ENCODE measurements around the gene TTYH3. TPM values are rescaled to one million over a fixed set of nuclear protein-coding genes. Genes with fewer than 3 reads are reported as not detected.
A peak's percentile ranks its signal among the peaks of the same experiment; 100 is the strongest.

The TTYH3 gene
- total and polyA plus RNA-seq, 2 experiments from 2014 or later: 46.3 to 108 TPM

DNA sequence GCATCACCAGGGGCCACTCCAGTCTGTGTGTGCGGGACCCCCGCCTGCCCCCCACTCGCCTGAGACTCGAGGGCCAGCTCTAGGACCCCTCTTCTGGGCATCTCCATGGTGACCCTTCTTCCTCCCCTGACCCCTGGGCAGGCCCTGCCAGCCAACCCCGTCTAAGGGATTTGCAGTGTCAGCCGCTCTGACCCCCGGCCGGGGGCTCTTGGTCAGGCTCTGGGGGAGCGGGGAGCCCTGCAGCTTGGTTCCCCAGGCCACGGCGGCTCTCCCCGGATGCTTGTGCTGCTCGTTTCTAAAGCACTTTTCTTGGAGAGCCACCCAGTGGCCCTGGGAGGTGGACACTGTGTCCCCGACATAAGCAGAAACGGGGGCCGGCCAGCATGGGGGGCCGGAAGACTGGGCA is 5.3 kb downstream of the TTYH3 start:
- no peaks in the 10 kb centered on the region for H3K9me2 ChIP-seq (replicated peaks; ENCODE audit: insufficient read depth)
- peaks cover 97% of the 10 kb centered on the region for H3K79me2 ChIP-seq
- H3K27me3 ChIP-seq: no peaks in the 10 kb centered on the region
- peak overlapping the region; percentile 96 for H3K4me2 ChIP-seq
- H3K4me3 ChIP-seq: no peak overlapping the region
- H2AFZ ChIP-seq: no peak overlapping the region
- H3K36me3 ChIP-seq (replicated peaks; ENCODE audit: insufficient read depth, low read depth): no peaks in the 10 kb centered on the region
- TF ChIP-seq EZH2 (IDR thresholded peaks at IDR 0.05; ENCODE audit: borderline replicate concordance): no peak
- TF ChIP-seq, protein P1, sequence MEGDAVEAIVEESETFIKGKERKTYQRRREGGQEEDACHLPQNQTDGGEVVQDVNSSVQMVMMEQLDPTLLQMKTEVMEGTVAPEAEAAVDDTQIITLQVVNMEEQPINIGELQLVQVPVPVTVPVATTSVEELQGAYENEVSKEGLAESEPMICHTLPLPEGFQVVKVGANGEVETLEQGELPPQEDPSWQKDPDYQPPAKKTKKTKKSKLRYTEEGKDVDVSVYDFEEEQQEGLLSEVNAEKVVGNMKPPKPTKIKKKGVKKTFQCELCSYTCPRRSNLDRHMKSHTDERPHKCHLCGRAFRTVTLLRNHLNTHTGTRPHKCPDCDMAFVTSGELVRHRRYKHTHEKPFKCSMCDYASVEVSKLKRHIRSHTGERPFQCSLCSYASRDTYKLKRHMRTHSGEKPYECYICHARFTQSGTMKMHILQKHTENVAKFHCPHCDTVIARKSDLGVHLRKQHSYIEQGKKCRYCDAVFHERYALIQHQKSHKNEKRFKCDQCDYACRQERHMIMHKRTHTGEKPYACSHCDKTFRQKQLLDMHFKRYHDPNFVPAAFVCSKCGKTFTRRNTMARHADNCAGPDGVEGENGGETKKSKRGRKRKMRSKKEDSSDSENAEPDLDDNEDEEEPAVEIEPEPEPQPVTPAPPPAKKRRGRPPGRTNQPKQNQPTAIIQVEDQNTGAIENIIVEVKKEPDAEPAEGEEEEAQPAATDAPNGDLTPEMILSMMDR (IDR thresholded peaks at IDR 0.05; ENCODE audit: poor library complexity): no peak
- H3K4me1 ChIP-seq (ENCODE audit: insufficient read depth): peaks cover 81% of the 10 kb centered on the region
- H4K20me1 ChIP-seq (ENCODE audit: insufficient read depth, poor library complexity, severe bottlenecking): peaks cover 79% of the 10 kb centered on the region
- DNase-seq (ENCODE audit: low spot score): no peak
- peak overlapping the region; percentile 85 for H3K27ac ChIP-seq
- no peaks in the 10 kb centered on the region for H3K9me3 ChIP-seq (ENCODE audit: low read depth)
- WGBS (ENCODE audit: low lambda C conversion rate, missing lambda C conversion rate): 91% methylated on average over 17 of the region's 17 CpGs

DNA sequence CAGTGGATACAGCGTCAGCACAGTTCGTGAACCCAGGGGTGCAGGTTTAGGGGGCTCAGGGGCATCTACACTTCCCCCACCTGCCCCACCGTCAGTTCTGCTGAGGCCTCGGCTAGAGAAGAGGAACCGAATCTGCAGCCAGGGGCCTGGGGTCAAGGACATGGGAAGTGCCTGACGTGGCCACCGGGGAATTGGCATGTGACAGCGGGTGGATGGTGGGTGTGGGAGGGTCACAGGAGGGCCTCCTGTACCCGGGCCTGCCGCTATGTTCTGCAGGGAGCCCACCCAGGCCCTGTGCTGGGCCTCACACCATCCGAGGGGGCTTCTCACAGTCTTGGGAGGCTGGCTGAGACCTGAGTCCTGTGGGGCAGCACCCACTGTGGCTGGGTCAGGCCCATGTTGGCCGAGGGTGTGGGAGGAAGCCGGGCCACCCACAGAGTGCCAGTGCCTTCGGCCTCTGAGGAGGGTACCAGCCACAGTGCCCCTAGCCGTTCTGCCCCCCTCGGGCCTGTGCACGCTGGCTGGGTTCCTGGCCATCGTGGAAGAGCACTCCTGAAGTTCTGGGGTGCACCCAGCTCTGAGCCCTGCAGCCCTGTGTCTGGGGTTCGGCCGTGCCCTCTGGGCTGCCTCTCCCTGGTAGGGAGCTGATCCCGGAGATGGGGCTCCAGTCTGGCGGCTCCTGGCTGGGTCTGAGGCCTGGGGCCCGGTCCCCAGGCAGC is 5.9 kb downstream of the TTYH3 start:
- Histone ChIP-seq H4K20me1 (ENCODE audit: insufficient read depth, poor library complexity, severe bottlenecking) (peaks cover 85% of the 10 kb centered on the region), H3K4me1 (ENCODE audit: insufficient read depth) (peaks cover 82% of the 10 kb centered on the region), H3K27ac (peak overlapping the region; percentile 85)

DNA sequence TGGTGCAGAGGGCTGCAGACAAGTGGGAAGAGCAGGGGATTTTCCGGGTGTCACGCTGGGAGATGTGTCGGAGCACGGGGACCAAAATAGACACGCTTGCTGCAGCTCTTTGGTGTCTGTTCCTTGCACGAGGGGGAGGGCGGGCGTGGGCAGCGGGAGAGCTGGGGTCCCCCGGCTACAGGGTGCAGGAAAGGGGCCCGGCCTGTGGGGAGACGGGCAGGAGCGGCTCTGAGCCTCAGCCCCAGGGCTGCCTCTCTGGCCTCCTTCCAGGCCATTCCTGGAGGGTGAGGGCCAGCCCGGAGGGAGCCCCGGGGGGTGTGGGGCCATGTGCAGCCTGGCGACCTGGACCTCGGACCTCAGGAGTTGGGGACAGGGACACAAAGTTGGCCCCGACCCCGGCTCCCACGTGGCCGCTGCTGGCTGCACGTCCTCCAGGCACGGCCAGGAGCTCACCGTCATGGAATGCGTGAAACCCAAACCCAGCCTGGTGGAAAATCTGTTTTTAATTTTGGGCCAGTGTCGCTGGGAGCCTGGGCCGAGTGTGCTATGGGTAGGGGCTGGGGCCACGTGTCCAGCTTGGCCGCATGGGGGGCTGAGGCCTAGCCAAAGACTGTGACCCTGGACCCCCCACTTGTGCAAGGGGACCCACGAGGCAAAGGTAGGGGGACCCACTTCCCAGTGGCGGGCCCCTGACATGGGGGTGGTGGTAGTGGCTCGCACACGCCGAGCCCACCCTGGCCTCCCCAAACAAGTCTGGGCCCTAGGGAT is 6.6 kb downstream of the TTYH3 start:
- no peaks in the 10 kb centered on the region for H3K36me3 ChIP-seq (replicated peaks; ENCODE audit: insufficient read depth, low read depth)
- H3K4me2 ChIP-seq: peak overlapping the region; percentile 63
- no peak overlapping the region for H3K4me3 ChIP-seq
- H3K79me2 ChIP-seq: peaks cover 97% of the 10 kb centered on the region
- 64% methylated on average over 18 of the region's 34 CpGs for WGBS (ENCODE audit: low lambda C conversion rate, missing lambda C conversion rate)
- no peaks in the 10 kb centered on the region for H3K9me3 ChIP-seq (ENCODE audit: low read depth)
- peaks cover 81% of the 10 kb centered on the region for H3K4me1 ChIP-seq (ENCODE audit: insufficient read depth)
- H3K27me3 ChIP-seq: no peaks in the 10 kb centered on the region
- TF ChIP-seq EZH2phosphoT487 (IDR thresholded peaks at IDR 0.05; ENCODE audit: low read depth, severe bottlenecking, unreplicated experiment) (no peak), EZH2 (IDR thresholded peaks at IDR 0.05; ENCODE audit: borderline replicate concordance) (no peak)
- TF ChIP-seq, protein P1 (IDR thresholded peaks at IDR 0.05; ENCODE audit: poor library complexity): no peak
- H3K27ac ChIP-seq: peak overlapping the region; percentile 85
- H2AFZ ChIP-seq: no peak overlapping the region
- H3K9me2 ChIP-seq (replicated peaks; ENCODE audit: insufficient read depth): no peaks in the 10 kb centered on the region
- peaks cover 91% of the 10 kb centered on the region for H4K20me1 ChIP-seq (ENCODE audit: insufficient read depth, poor library complexity, severe bottlenecking)
- DNase-seq (ENCODE audit: low spot score): no peak

More for the DNA sequence above, 5.9 kb downstream of the TTYH3 start:
- Histone ChIP-seq H3K4me2 (peak overlapping the region; percentile 96), H2AFZ (no peak overlapping the region), H3K27me3 (no peaks in the 10 kb centered on the region), H3K79me2 (peaks cover 97% of the 10 kb centered on the region), H3K36me3 (replicated peaks; ENCODE audit: insufficient read depth, low read depth) (no peaks in the 10 kb centered on the region), H3K9me3 (ENCODE audit: low read depth) (no peaks in the 10 kb centered on the region), H3K9me2 (replicated peaks; ENCODE audit: insufficient read depth) (no peaks in the 10 kb centered on the region), H3K4me3 (no peak overlapping the region)
- no peak for DNase-seq (ENCODE audit: low spot score)
- TF ChIP-seq EZH2 (IDR thresholded peaks at IDR 0.05; ENCODE audit: borderline replicate concordance) (no peak), EZH2phosphoT487 (IDR thresholded peaks at IDR 0.05; ENCODE audit: low read depth, severe bottlenecking, unreplicated experiment) (no peak)
- TF ChIP-seq, protein P1 (IDR thresholded peaks at IDR 0.05; ENCODE audit: poor library complexity): no peak
- WGBS (ENCODE audit: low lambda C conversion rate, missing lambda C conversion rate): 84% methylated on average over 23 of the region's 23 CpGs

Data from hepatocyte (in vitro differentiated cells).